Nephron progenitor cell (in vitro differentiated cells): ENCODE data around the gene NDUFB11.

Experiments
- DNase-seq: peaks from one replicate; pipeline ENCODE4 v3.0.0; 2021
- H3K27ac Mint-ChIP-seq: 2 replicates; pipeline ENCODE4 v1.8.0; 2021; ENCODE audit warnings: mild to moderate bottlenecking, moderate library complexity, mixed read lengths
- H3K27me3 Mint-ChIP-seq: 2 replicates; pipeline ENCODE4 v1.8.0; 2021; ENCODE audit warnings: mild to moderate bottlenecking, low read depth, mixed read lengths; ENCODE audit not compliant: poor library complexity
- H3K36me3 Mint-ChIP-seq: 2 replicates; pipeline ENCODE4 v1.8.0; 2021; ENCODE audit warnings: low read depth, mixed read lengths
- H3K4me1 Mint-ChIP-seq: 2 replicates; pipeline ENCODE4 v1.8.0; 2021; ENCODE audit warnings: mixed read lengths
- H3K4me3 Mint-ChIP-seq: 2 replicates; pipeline ENCODE4 v1.8.0; 2021; ENCODE audit warnings: mild to moderate bottlenecking, moderate library complexity, mixed read lengths
- H3K9me3 Mint-ChIP-seq: 2 replicates; pipeline ENCODE4 v1.8.0; 2021; ENCODE audit warnings: mild to moderate bottlenecking, moderate library complexity, mixed read lengths
- TF ChIP-seq, protein P1 (sequence below): fragments of 200-600 bp; sonication (generic); IDR thresholded peaks from 2 replicates; pipeline ENCODE4 v1.5.0; 2021; ENCODE audit warnings: antibody characterized with exemption

Gene NDUFB11

DNA sequence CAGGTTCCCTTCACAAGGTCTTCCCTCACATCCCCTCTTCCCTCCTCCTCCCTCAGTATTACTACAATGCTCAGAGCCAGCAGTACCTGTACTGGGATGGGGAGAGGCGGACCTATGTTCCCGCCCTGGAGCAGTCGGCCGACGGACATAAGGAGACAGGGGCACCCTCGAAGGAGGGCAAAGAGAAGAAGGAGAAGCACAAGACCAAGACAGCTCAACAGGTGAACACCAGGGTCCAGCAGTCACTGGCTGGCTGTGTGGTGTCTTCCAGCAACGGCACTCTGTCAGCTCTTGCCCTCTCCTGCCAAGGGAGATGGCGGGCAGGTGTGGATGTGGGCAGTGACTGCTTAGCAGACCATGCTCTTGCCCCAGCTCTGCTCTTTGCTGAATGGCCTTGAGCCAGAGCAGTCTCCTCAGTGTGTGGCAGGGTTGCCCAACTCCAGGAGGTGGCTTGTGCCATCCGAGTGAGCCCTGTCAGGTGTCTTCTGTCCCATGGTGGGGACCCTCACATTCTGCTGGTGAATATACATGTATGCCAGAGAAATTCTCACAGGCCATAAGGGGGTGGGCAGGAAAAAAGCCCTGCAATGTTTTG is 37.7 kb upstream of the NDUFB11 start:
- Mint-ChIP-seq H3K9me3 (peaks cover 40% of the 10 kb centered on the region), H3K36me3 (peaks cover 37% of the 10 kb centered on the region), H3K4me3 (no peak overlapping the region), H3K27me3 (no peaks in the 10 kb centered on the region), H3K4me1 (no peaks in the 10 kb centered on the region), H3K27ac (peak overlapping the region; percentile 26)
- DNase-seq, result no peak
- TF ChIP-seq, protein P1, sequence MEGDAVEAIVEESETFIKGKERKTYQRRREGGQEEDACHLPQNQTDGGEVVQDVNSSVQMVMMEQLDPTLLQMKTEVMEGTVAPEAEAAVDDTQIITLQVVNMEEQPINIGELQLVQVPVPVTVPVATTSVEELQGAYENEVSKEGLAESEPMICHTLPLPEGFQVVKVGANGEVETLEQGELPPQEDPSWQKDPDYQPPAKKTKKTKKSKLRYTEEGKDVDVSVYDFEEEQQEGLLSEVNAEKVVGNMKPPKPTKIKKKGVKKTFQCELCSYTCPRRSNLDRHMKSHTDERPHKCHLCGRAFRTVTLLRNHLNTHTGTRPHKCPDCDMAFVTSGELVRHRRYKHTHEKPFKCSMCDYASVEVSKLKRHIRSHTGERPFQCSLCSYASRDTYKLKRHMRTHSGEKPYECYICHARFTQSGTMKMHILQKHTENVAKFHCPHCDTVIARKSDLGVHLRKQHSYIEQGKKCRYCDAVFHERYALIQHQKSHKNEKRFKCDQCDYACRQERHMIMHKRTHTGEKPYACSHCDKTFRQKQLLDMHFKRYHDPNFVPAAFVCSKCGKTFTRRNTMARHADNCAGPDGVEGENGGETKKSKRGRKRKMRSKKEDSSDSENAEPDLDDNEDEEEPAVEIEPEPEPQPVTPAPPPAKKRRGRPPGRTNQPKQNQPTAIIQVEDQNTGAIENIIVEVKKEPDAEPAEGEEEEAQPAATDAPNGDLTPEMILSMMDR, result no peak

DNA sequence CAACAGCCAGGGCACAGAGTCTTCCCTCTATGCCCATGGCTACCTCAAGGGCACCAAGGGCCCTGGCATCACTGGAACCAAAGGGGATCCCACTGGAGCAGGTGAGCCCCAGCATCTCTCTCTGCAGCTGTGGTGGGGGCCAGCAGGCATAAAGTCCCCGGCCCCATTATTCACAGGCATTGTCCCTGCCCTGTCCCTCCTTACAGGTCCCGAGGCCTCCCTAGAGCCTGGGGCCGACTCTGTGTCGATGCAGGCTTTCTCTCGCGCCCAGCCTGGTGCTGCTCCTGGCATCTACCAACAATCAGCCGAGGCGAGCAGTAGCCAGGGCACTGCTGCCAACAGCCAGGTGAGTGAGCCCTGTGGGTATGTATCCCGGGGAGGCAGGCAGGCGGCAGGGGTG is 36.8 kb upstream of the NDUFB11 start:
- no peak overlapping the region for H3K27ac Mint-ChIP-seq
- TF ChIP-seq, protein P1, result no peak
- H3K4me1 Mint-ChIP-seq, result no peaks in the 10 kb centered on the region
- no peak overlapping the region for H3K4me3 Mint-ChIP-seq
- peaks cover 40% of the 10 kb centered on the region for H3K36me3 Mint-ChIP-seq
- H3K9me3 Mint-ChIP-seq, result peaks cover 47% of the 10 kb centered on the region
- DNase-seq, result no peak
- H3K27me3 Mint-ChIP-seq, result no peaks in the 10 kb centered on the region

DNA sequence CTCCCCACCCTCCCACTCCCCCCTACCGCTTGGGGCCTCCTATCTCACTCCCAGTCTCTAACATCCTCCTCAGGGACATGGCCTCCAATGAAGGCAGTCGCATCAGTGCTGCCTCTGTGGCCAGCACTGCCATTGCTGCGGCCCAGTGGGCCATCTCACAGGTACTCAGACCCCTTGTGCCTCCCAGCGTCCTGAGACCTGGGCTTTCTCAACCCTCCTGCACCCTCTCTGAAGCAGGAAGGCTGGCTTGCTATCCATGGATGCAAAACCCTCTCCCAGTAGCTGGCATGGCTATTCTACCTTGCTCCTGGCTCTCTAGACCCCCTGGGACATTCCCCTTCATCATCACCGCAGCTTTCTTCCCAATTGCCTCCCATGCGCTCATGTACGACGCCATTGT is 35.8 kb upstream of the NDUFB11 start:
- DNase-seq, result no peak
- H3K4me3 Mint-ChIP-seq, result no peak overlapping the region
- H3K36me3 Mint-ChIP-seq, result peaks cover 36% of the 10 kb centered on the region
- H3K27ac Mint-ChIP-seq, result no peak overlapping the region
- peaks cover 5% of the 10 kb centered on the region for H3K27me3 Mint-ChIP-seq
- no peaks in the 10 kb centered on the region for H3K4me1 Mint-ChIP-seq
- TF ChIP-seq, protein P1, result no peak
- peaks cover 44% of the 10 kb centered on the region for H3K9me3 Mint-ChIP-seq

DNA sequence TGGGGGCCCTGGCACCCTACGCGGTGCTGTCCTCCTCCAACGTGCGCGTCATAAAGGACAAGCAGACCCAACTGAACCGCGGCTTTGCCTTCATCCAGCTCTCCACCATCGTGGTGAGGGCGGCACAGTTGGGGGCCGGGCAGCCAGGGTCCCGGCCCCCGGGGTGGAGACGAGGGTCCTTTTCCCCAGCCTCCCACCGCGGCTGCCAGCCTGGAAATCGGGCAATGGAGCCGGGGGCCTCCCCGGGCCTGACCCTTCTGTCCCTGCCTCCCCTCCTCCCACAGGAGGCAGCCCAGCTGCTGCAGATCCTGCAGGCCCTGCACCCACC is 35.4 kb upstream of the NDUFB11 start:
- H3K9me3 Mint-ChIP-seq, result peaks cover 44% of the 10 kb centered on the region
- TF ChIP-seq, protein P1, result no peak
- peaks cover 7% of the 10 kb centered on the region for H3K27me3 Mint-ChIP-seq
- no peaks in the 10 kb centered on the region for H3K4me1 Mint-ChIP-seq
- no peak for DNase-seq
- no peak overlapping the region for H3K27ac Mint-ChIP-seq
- no peak overlapping the region for H3K4me3 Mint-ChIP-seq
- H3K36me3 Mint-ChIP-seq, result peaks cover 36% of the 10 kb centered on the region

DNA sequence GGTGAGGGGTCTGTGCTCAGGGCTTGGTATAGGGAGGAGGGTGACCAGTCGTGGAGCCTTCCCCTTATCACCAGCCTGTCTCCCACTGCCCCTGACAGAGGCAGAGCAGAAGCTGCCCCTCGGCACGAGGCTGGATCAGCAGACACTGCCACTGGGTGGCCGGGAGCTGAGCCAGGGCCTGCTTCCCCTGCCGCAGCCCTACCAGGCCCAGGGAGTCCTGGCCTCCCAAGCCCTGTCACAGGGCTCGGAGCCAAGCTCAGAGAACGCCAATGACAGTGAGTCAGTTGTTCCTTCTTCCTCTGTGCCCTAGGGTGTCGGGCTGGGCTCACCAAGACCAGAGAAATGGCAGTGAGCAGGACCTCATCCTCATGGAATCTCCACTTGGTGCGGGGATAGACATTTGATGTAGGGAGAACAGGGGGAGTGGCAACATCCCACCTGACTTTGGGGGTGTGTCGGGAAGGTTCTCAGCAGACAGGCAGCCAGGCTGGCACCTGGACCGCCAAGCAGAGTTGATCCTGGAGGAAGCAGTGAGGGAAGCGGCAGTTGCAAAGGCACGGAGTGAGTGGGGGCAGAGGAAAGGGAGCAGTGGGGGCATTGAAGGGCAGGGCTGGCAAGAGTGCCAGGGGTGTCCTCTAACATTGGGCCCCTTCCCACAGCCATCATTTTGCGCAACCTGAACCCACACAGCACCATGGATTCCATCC is 34.9 kb upstream of the NDUFB11 start:
- H3K9me3 Mint-ChIP-seq, result peaks cover 47% of the 10 kb centered on the region
- no peak overlapping the region for H3K4me3 Mint-ChIP-seq
- H3K4me1 Mint-ChIP-seq, result no peaks in the 10 kb centered on the region
- H3K36me3 Mint-ChIP-seq, result peaks cover 38% of the 10 kb centered on the region
- H3K27ac Mint-ChIP-seq, result no peak overlapping the region
- peaks cover 10% of the 10 kb centered on the region for H3K27me3 Mint-ChIP-seq
- no peak for DNase-seq
- TF ChIP-seq, protein P1, result no peak

DNA sequence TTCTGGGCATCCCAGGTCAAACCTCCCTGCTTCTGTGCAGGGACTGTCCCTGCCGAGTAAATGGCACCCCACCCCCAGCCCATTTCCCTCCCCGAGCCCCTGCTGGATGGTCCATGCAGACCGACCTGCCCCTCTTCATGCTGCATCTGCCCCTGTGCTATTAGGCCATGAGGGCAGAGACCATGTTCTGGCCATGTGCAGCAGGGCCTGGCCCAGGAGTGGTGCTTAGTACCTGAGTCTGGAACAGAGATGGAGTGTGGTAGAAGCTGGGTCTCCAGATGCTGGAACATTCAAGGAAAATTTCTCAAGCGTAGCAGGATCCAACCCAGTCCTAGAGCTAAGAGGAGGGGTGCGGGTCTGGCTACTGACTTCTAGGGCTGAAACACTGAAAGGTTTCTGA is 33.8 kb upstream of the NDUFB11 start:
- Mint-ChIP-seq H3K27ac (peak overlapping the region; percentile 47), H3K4me1 (no peaks in the 10 kb centered on the region), H3K36me3 (peaks cover 46% of the 10 kb centered on the region), H3K27me3 (peaks cover 10% of the 10 kb centered on the region), H3K4me3 (no peak overlapping the region), H3K9me3 (peaks cover 55% of the 10 kb centered on the region)
- TF ChIP-seq, protein P1, result no peak
- DNase-seq, result no peak
